Loucy (cell line): Measurements from ENCODE around the gene MAD1L1.

Experiments used
- EZH2phosphoT487 ChIP-seq: fragments of 200-600 bp; IDR thresholded peaks from 2 replicates; pipeline ENCODE4 v1.6.1; 2018; ENCODE audit warnings: antibody characterized with exemption, mild to moderate bottlenecking, moderate library complexity, borderline replicate concordance
- TF ChIP-seq, protein P1 (sequence below): fragments of 200-600 bp; sonication (generic); conservative IDR thresholded peaks from 2 replicates; pipeline ENCODE4 v1.5.1; 2014; ENCODE audit warnings: mild to moderate bottlenecking, antibody characterized with exemption, low read length

DNA sequence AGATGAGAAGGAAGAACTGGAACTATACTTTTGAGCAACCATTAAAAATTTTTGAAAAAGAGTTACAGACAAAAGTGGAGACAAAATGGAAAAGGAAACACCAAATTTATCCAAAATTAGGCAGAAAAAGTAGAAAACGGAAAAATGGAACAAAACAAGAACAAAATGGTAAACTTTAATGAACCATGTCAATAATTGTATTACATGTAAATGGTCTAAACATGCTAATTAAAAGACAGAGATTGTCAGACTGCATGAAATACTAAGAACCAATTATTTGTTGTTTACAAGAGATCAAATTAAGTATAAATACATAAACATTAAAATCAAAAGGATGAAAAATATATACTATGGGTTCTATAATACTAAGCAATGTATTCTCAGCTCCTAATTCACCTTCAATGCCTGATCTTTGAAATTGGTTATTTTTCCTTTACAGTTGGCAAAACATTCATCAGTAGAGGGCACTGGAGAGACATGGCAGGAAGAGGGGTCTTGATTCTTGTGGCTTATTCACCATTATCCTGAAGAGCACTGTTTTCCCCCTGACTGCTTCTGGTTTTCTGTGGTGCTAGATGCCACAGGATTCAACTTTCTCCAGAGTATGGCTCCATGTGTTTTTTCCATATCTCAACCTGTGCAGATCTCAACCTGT, 437.7 kb downstream of the MAD1L1 start:
- TF ChIP-seq, protein P1, sequence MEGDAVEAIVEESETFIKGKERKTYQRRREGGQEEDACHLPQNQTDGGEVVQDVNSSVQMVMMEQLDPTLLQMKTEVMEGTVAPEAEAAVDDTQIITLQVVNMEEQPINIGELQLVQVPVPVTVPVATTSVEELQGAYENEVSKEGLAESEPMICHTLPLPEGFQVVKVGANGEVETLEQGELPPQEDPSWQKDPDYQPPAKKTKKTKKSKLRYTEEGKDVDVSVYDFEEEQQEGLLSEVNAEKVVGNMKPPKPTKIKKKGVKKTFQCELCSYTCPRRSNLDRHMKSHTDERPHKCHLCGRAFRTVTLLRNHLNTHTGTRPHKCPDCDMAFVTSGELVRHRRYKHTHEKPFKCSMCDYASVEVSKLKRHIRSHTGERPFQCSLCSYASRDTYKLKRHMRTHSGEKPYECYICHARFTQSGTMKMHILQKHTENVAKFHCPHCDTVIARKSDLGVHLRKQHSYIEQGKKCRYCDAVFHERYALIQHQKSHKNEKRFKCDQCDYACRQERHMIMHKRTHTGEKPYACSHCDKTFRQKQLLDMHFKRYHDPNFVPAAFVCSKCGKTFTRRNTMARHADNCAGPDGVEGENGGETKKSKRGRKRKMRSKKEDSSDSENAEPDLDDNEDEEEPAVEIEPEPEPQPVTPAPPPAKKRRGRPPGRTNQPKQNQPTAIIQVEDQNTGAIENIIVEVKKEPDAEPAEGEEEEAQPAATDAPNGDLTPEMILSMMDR, result peak; percentile 54
- no peak for TF ChIP-seq EZH2phosphoT487
